HepG2 (cell line): Measurements from ENCODE around the gene ATP1B2. TPM values are rescaled to one million over a fixed set of nuclear protein-coding genes. Genes with fewer than 3 reads are reported as not detected.

Experiments used
- AGO1 ChIP-seq: fragments of 200-400 bp; formaldehyde crosslinking; IDR thresholded peaks from 2 replicates; pipeline ENCODE4 v1.6.1; 2017; ENCODE audit warnings: mild to moderate bottlenecking, low read depth, low read length, moderate library complexity; ENCODE audit not compliant: poor library complexity, severe bottlenecking
- ATF7 ChIP-seq, 2 experiments: fragments of 450-650 bp in 1 of 2; sonication (generic) in 1 of 2; formaldehyde crosslinking in 1 of 2; IDR thresholded peaks; 2 replicates each; pipeline versions ENCODE4 v1.4.0 to v1.6.1; 2016 to 2020; ENCODE audit warnings: antibody characterized with exemption in 1 of 2, mild to moderate bottlenecking in 1 of 2, missing genetic modification reagents in 1 of 2
- HDAC1 ChIP-seq: sonication (generic); formaldehyde crosslinking; IDR thresholded peaks from 2 replicates; pipeline ENCODE4 v1.5.1; 2020; ENCODE audit warnings: mild to moderate bottlenecking, missing genetic modification reagents
- HNRNPH1 ChIP-seq: fragments of 200-400 bp; formaldehyde crosslinking; optimal IDR thresholded peaks from 2 replicates; pipeline ENCODE3; 2017; ENCODE audit warnings: mild to moderate bottlenecking, low read depth, low read length
- KLF6 ChIP-seq: IDR thresholded peaks from 2 replicates; pipeline ENCODE4 v1.8.0; 2016; ENCODE audit warnings: missing biosample characterization, missing genetic modification reagents
- MEF2D ChIP-seq: sonication (generic); formaldehyde crosslinking; IDR thresholded peaks from 2 replicates; pipeline ENCODE4 v1.5.1; 2020; ENCODE audit warnings: mild to moderate bottlenecking, missing genetic modification reagents
- NRL ChIP-seq: sonication (generic); formaldehyde crosslinking; IDR thresholded peaks from 2 replicates; pipeline ENCODE4 v1.5.0; 2020; ENCODE audit warnings: missing genetic modification reagents, mild to moderate bottlenecking, moderate library complexity, borderline replicate concordance
- PRDM4 ChIP-seq: sonication (generic); formaldehyde crosslinking; IDR thresholded peaks from 2 replicates; pipeline ENCODE4 v1.9.0; 2021; ENCODE audit warnings: missing genetic modification reagents, borderline replicate concordance
- RAD51 ChIP-seq: fragments of 450-650 bp; IDR thresholded peaks from 2 replicates; pipeline ENCODE4 v1.6.1; 2016; ENCODE audit warnings: borderline replicate concordance
- RFX1 ChIP-seq: fragments of 450-650 bp; IDR thresholded peaks from 2 replicates; pipeline ENCODE4 v1.6.1; 2017
- SMARCC2 ChIP-seq: fragments of 450-650 bp; IDR thresholded peaks from 2 replicates; pipeline ENCODE4 v1.6.1; 2017; ENCODE audit warnings: antibody characterized with exemption, mild to moderate bottlenecking
- SUZ12 ChIP-seq: fragments of 150-350 bp; IDR thresholded peaks from 2 replicates; pipeline ENCODE4 v1.6.1; 2014; ENCODE audit warnings: low read depth, low read length
- ZFP37 ChIP-seq: sonication (generic); formaldehyde crosslinking; IDR thresholded peaks from 2 replicates; pipeline ENCODE4 v1.4.0; 2020; ENCODE audit warnings: missing genetic modification reagents, borderline replicate concordance
- ZNF12 ChIP-seq: sonication (generic); formaldehyde crosslinking; IDR thresholded peaks from 2 replicates; pipeline ENCODE4 v1.5.0; 2020; ENCODE audit warnings: missing genetic modification reagents
- ZNF143 ChIP-seq: sonication (generic); formaldehyde crosslinking; IDR thresholded peaks from 2 replicates; pipeline ENCODE4 v1.4.0; 2020; ENCODE audit warnings: missing genetic modification reagents
- ZNF562 ChIP-seq: sonication (generic); formaldehyde crosslinking; IDR thresholded peaks from 2 replicates; pipeline ENCODE4 v1.8.0; 2022; ENCODE audit warnings: missing genetic modification reagents, borderline replicate concordance
- ZNF616 ChIP-seq: sonication (generic); formaldehyde crosslinking; IDR thresholded peaks from 2 replicates; pipeline ENCODE4 v1.5.0; 2020; ENCODE audit warnings: low read depth, mild to moderate bottlenecking, missing genetic modification reagents
- ZNF672 ChIP-seq: sonication (generic); formaldehyde crosslinking; IDR thresholded peaks from 2 replicates; pipeline ENCODE4 v1.8.1; 2022; ENCODE audit warnings: missing genetic modification reagents
- ZNF747 ChIP-seq: sonication (generic); formaldehyde crosslinking; IDR thresholded peaks from 2 replicates; pipeline ENCODE4 v1.8.1; 2023; ENCODE audit warnings: missing genetic modification reagents, mild to moderate bottlenecking, borderline replicate concordance
- polyA plus RNA-seq, 8 experiments: library from polyadenylated mRNA; depleted of rRNA in 3 of 8; stranded (reverse) in 7 of 8; unstranded in 1 of 8; fragments of >200 nt; fragmentation: Illumina TruSeq in 4 of 8; extraction: Trizol in 4 of 8; gene quantifications; 2 replicates each; pipeline versions ENCODE4 v1.2.1 to v1.2.3, GENCODE V29; 2011 to 2016; ENCODE audit warnings: low read depth in 4 of 8, missing spikeins in 1 of 8, mixed read lengths in 1 of 8; ENCODE audit not compliant: insufficient read depth in 1 of 8
- total RNA-seq, 5 experiments: library from RNA; depleted of rRNA; stranded (reverse); fragments of >200 nt; fragmentation: Illumina TruSeq; extraction: Trizol; gene quantifications; 2 replicates each; pipeline ENCODE4 v1.2.3, GENCODE V29; 2016; ENCODE audit warnings: low read depth in 1 of 5
- TF ChIP-seq, protein P1 (sequence below): sonication (generic); formaldehyde crosslinking; IDR thresholded peaks from 2 replicates; pipeline ENCODE4 v1.4.0; 2020; ENCODE audit warnings: mild to moderate bottlenecking, missing genetic modification reagents
- TF ChIP-seq, protein P2 (sequence below): sonication (generic); formaldehyde crosslinking; IDR thresholded peaks from 2 replicates; pipeline ENCODE4 v1.5.0; 2020; ENCODE audit warnings: missing genetic modification reagents
- TF ChIP-seq, protein P3 (sequence below): sonication (generic); formaldehyde crosslinking; IDR thresholded peaks from 2 replicates; pipeline ENCODE4 v1.5.0; 2020; ENCODE audit warnings: mild to moderate bottlenecking, missing genetic modification reagents, moderate library complexity

ATP1B2 gene
- total and polyA plus RNA-seq, 2 of the 13 experiments (the other 11 are each of a cell fraction or from before 2014, with no cell fraction given), result not detected

DNA sequence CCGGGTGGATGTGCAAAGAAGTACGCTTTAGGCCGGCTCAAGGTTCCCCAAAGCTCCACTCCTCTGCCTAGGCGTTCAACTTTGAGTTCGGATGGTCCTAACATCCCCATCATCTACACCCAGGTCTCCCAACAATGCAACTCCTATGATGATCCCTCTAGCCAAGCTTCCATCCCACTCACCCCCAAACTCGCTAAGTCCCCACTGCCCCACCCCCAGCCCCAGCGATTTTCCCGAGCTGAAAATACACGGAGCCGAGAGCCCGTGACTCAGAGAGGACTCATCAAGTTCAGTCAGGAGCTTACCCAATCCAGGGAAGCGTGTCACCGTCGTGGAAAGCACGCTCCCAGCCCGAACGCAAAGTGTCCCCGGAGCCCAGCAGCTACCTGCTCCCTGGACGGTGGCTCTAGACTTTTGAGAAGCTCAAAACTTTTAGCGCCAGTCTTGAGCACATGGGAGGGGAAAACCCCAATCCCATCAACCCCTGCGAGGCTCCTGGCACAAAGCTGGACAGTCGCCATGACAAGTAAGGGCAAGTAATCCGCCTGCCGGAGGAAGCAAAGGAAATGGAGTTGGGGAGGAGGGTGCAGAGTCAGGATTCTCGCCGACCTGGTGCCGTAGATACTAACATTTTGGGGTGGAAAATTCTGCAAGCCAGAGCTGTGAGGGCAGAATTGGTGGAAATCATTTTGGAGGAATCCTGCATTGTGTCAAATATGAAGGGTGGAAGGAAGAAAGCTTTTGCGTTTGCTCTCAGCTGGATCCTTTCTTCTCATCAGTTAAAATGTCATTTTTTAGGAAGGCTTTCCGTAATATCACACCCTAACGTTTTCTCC lies 36.6 kb downstream of the ATP1B2 start, which contains the start of gene TP53 (continued):
- TF ChIP-seq, protein P1, sequence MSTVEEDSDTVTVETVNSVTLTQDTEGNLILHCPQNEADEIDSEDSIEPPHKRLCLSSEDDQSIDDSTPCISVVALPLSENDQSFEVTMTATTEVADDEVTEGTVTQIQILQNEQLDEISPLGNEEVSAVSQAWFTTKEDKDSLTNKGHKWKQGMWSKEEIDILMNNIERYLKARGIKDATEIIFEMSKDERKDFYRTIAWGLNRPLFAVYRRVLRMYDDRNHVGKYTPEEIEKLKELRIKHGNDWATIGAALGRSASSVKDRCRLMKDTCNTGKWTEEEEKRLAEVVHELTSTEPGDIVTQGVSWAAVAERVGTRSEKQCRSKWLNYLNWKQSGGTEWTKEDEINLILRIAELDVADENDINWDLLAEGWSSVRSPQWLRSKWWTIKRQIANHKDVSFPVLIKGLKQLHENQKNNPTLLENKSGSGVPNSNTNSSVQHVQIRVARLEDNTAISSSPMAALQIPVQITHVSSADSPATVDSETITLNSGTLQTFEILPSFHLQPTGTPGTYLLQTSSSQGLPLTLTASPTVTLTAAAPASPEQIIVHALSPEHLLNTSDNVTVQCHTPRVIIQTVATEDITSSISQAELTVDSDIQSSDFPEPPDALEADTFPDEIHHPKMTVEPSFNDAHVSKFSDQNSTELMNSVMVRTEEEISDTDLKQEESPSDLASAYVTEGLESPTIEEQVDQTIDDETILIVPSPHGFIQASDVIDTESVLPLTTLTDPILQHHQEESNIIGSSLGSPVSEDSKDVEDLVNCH (CRISPR knock-in tag), result no peak
- TF ChIP-seq SMARCC2 (no peak), ZNF672 (CRISPR knock-in tag) (no peak), SUZ12 (peak; percentile 61), ZNF616 (no peak), ZNF747 (CRISPR knock-in tag) (peak; percentile 72; the same call in 1 of the 2 replicates), MEF2D (CRISPR knock-in tag) (no peak), ZNF12 (CRISPR knock-in tag) (no peak), KLF6 (peak; percentile 65; the same call in 1 of the 2 replicates), HNRNPH1 (no peak), RAD51 (no peak), PRDM4 (CRISPR knock-in tag) (no peak), ZNF562 (CRISPR knock-in tag) (no peak), ZNF143 (CRISPR knock-in tag) (peak; percentile 93), AGO1 (no peak), ZFP37 (CRISPR knock-in tag) (0 out of 2 replicates have a peak, but pooled peaks have one; percentile 74), HDAC1 (CRISPR knock-in tag) (peak; percentile 64; the same call in 1 of the 2 replicates), NRL (CRISPR knock-in tag) (no peak), ATF7 (IDR thresholded peaks at IDR 0.05) (no peak), ATF7 (CRISPR knock-in tag; IDR thresholded peaks at IDR 0.05) (no peak), RFX1 (no peak)
- TF ChIP-seq, protein P2, sequence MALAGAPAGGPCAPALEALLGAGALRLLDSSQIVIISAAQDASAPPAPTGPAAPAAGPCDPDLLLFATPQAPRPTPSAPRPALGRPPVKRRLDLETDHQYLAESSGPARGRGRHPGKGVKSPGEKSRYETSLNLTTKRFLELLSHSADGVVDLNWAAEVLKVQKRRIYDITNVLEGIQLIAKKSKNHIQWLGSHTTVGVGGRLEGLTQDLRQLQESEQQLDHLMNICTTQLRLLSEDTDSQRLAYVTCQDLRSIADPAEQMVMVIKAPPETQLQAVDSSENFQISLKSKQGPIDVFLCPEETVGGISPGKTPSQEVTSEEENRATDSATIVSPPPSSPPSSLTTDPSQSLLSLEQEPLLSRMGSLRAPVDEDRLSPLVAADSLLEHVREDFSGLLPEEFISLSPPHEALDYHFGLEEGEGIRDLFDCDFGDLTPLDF (CRISPR knock-in tag), result no peak
- TF ChIP-seq, protein P3, sequence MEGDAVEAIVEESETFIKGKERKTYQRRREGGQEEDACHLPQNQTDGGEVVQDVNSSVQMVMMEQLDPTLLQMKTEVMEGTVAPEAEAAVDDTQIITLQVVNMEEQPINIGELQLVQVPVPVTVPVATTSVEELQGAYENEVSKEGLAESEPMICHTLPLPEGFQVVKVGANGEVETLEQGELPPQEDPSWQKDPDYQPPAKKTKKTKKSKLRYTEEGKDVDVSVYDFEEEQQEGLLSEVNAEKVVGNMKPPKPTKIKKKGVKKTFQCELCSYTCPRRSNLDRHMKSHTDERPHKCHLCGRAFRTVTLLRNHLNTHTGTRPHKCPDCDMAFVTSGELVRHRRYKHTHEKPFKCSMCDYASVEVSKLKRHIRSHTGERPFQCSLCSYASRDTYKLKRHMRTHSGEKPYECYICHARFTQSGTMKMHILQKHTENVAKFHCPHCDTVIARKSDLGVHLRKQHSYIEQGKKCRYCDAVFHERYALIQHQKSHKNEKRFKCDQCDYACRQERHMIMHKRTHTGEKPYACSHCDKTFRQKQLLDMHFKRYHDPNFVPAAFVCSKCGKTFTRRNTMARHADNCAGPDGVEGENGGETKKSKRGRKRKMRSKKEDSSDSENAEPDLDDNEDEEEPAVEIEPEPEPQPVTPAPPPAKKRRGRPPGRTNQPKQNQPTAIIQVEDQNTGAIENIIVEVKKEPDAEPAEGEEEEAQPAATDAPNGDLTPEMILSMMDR, result peak; percentile 23; the same call in 1 of the 2 replicates
